Psoas muscle (tissue), 8 donors: ENCODE results near the gene TMEM106C. TPM values are rescaled to one million over a fixed set of nuclear protein-coding genes. Genes with fewer than 3 reads are reported as not detected.
"Not testable (repeated sequence)": the region's sequence is repeated elsewhere in the genome, so short reads cannot be mapped to it uniquely, and the experiment has no call there.

Experiments used
- ATAC-seq, 4 donors: fragments of 200-7000 bp; cut with Tn5 transposase; one replicate each; pipeline ENCODE4 v1.9.1; 2020; ENCODE audit warnings: moderate library complexity in 3 of 4, mild to moderate bottlenecking in 2 of 4
- DNase-seq, 2 donors: peaks; one replicate each; pipeline ENCODE4 v3.0.0-alpha.2; 2020
- H3K27ac ChIP-seq: fragments of 200-600 bp; one replicate; pipeline ENCODE4 v1.8.0; 2022
- H3K27me3 ChIP-seq, 3 donors: fragments of 200-600 bp in 1 of 3; one replicate each; pipeline versions ENCODE4 v1.6.1 to v1.8.0; 2013 to 2022; ENCODE audit warnings: low read length in 2 of 3, mild to moderate bottlenecking in 2 of 3, moderate library complexity in 1 of 3; ENCODE audit not compliant: insufficient read depth in 3 of 3
- H3K36me3 ChIP-seq, 2 donors: fragments of 200-600 bp in 1 of 2; one replicate each; pipeline versions ENCODE4 v1.6.1 to v1.8.0; 2013 to 2022; ENCODE audit warnings: low read depth in 1 of 2, mild to moderate bottlenecking in 1 of 2, moderate library complexity in 1 of 2; ENCODE audit not compliant: insufficient read depth in 1 of 2
- H3K4me1 ChIP-seq: fragments of 200-600 bp; one replicate; pipeline ENCODE4 v1.8.0; 2022
- H3K4me3 ChIP-seq: fragments of 200-600 bp; one replicate; pipeline ENCODE4 v1.8.0; 2022; ENCODE audit warnings: mild to moderate bottlenecking
- H3K9me3 ChIP-seq: fragments of 200-600 bp; one replicate; pipeline ENCODE4 v1.8.0; 2022
- WGBS, 3 donors: extraction: QIAGEN DNeasy Blood & Tissue Kit; methylation state at CpG; one replicate each; pipeline versions ENCODE4 v1.1.6 to v1.1.7; 2013; 5-methylcytosine and 5-hydroxymethylcytosine counted together
- intact Hi-C, 2 donors: fragments of 100-400 bp; cut with DNase I; formaldehyde crosslinking; loops; one replicate each; pipeline versions ENCODE4 v1.11.0 to v1.14.2; 2022
- polyA plus RNA-seq, 3 donors: library from polyadenylated mRNA; stranded (reverse); fragments of 200-250 nt; gene quantifications; one replicate each; pipeline ENCODE4 v1.2.3, GENCODE V29; 2013
- total RNA-seq, 4 donors: library from RNA; stranded (reverse); fragmentation: NEBNext Ultra II Directional in 2 of 4; extraction: Animal tissue kit (Norgen Biotek cat#: 25700) in 2 of 4; gene quantifications; one replicate each; pipeline versions ENCODE4 v1.2.1 to v1.2.4, GENCODE V29; 2021 to 2023
- TF ChIP-seq, protein P1 (sequence below): fragments of 200-600 bp; IDR thresholded peaks from one replicate; pipeline ENCODE4 v1.8.0; 2022; ENCODE audit warnings: antibody characterized with exemption
- donor health status: healthy with polysubstance abuse.
- donor health status: DM: no; HTN: no; CAD: no; lungs with moderate emphysema.
- donor health status: Bipolar disorder and iron deficiency.
- donor health status: healthy.
- donor health status: DM: yes; HTN: yes; CAD: no.
- donor health status: DM: no; HTN: no; CAD: no.
- donor health status: DM: no; HTN: no; CAD: no.
- donor health status: DM: yes; HTN: yes; CAD: no.

The TMEM106C gene
- total and polyA plus RNA-seq, 7 donors = 7.7 to 33.4 (median 14.7) TPM

DNA sequence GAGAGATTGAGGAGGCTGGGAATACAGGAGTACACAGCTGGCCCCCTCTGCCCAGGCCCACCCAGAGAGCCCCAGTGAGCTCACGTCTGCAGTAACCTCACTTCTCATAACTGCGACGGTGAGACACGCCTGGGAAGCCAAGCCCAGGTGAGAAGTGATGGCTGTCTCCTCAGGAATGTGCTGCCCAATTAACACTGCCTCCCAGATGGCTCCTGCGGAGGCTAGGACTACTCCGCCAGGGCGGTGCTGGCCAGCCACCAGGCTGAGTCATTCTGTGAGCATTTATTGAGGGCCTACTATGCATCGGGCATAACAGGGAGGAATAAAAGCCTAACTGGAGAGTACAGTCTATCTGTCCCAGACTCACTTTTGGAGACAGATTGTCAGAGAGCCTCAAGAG is 9.3 kb upstream of the TMEM106C start:
- Histone ChIP-seq H3K27ac (no peak overlapping the region), H3K4me1 (no peaks in the 10 kb centered on the region), H3K4me3 (no peak overlapping the region), H3K27me3 (no peaks in the 10 kb centered on the region), H3K36me3 (no peaks in the 10 kb centered on the region), H3K9me3 (no peaks in the 10 kb centered on the region)
- ATAC-seq (no peak), DNase-seq (no peak)
- TF ChIP-seq, protein P1, sequence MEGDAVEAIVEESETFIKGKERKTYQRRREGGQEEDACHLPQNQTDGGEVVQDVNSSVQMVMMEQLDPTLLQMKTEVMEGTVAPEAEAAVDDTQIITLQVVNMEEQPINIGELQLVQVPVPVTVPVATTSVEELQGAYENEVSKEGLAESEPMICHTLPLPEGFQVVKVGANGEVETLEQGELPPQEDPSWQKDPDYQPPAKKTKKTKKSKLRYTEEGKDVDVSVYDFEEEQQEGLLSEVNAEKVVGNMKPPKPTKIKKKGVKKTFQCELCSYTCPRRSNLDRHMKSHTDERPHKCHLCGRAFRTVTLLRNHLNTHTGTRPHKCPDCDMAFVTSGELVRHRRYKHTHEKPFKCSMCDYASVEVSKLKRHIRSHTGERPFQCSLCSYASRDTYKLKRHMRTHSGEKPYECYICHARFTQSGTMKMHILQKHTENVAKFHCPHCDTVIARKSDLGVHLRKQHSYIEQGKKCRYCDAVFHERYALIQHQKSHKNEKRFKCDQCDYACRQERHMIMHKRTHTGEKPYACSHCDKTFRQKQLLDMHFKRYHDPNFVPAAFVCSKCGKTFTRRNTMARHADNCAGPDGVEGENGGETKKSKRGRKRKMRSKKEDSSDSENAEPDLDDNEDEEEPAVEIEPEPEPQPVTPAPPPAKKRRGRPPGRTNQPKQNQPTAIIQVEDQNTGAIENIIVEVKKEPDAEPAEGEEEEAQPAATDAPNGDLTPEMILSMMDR = no peak
- intact Hi-C loops = loop anchor here in 1 of 2 donors (2.0 to 5.0 kb wide), 3 partner anchors 47 to 237 kb away; no protein-coding TSS in a partner anchor
- 86 to 91% (median 89%) methylated on average over 8 of the region's 8 CpGs for WGBS, 3 donors

DNA sequence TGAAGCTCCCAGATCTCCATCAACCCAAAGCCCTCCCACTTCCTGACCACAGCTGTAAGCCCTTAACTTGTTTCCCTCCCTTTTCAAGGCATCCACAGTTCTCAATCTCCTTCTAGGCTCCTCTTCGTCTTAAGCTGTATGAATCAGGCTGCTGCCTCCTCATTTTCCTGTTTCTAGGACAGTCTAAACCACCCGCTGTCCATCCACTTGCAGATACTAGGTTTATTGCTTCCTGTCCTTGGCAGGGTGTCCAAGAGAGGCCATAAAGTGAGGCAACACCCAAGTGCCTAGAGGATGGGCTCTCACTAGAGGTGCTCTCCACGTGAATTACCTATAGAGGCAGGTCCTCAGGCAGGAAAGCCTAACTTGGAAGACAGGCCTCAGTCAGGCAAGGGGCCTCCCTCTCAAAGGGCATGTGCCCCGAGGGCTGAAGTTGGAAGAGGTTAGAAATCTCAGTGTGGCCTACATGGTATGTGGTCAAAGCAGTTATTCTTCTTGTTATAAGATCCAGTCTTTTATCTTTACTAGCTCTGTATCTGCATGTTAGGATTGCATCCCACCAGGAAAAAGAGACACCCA is 8.8 kb upstream of the TMEM106C start:
- ATAC-seq (no peak), DNase-seq (no peak)
- H3K36me3 ChIP-seq = no peaks in the 10 kb centered on the region
- no peak overlapping the region for H3K27ac ChIP-seq
- H3K4me3 ChIP-seq = no peak overlapping the region
- no peaks in the 10 kb centered on the region for H3K4me1 ChIP-seq
- 82 to 83% (median 83%) methylated on average over 4 of the region's 4 CpGs for WGBS, 3 donors
- intact Hi-C loops = loop anchor here in 1 of 2 donors (2.0 to 5.0 kb wide), 3 partner anchors 48 to 237 kb away; no protein-coding TSS in a partner anchor
- H3K9me3 ChIP-seq = no peaks in the 10 kb centered on the region
- H3K27me3 ChIP-seq = no peaks in the 10 kb centered on the region
- TF ChIP-seq, protein P1 = no peak

DNA sequence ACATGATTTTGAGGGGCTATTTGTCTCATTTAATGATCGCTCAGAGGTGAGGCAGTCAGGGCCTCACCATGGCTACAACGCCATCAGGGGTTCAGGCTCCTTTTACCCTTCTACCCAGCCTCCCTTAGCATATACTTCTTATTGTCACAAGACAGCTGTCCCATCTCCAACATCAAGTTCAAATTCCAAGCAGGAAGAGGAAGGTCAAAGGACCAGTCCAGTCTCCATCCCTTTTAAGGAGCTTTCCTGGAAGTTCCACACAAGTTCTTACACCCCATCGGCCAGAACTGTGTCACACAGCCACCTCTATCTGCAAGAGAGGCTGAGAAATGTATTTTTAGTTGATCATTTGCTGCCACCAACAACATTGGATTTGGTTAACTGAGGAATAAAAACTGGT is 8.3 kb upstream of the TMEM106C start:
- 78 to 90% (median 86%) methylated on average over 3 of the region's 3 CpGs for WGBS, 3 donors
- H3K27ac ChIP-seq = no peak overlapping the region
- no peaks in the 10 kb centered on the region for H3K4me1 ChIP-seq
- DNase-seq = no peak
- ATAC-seq = no peak
- TF ChIP-seq, protein P1 = no peak
- no peaks in the 10 kb centered on the region for H3K9me3 ChIP-seq
- no peak overlapping the region for H3K4me3 ChIP-seq
- H3K27me3 ChIP-seq = no peaks in the 10 kb centered on the region
- no peaks in the 10 kb centered on the region for H3K36me3 ChIP-seq
- intact Hi-C loops = loop anchor here in 1 of 2 donors (2.0 kb wide), 1 partner anchor 48 kb away; no protein-coding TSS in a partner anchor

DNA sequence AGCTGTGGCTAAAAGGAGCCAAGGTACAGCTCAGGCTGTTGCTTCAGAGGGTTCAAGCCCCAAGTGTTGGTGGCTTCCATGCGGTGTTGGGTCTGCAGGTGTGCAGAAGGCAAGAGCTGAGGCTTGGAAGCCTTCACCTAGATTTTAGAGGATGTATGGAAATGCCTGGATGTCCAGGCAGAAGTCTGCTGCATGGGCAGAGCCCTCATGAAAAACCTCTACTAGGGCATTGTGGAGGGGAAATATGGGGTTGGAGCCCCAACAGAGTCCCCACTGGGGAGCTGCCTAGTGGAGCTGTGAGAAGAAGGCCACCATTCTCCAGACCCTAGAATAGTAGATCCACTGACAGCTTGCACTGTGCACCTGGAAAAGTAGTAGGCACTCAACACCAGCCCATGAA is 5.7 kb upstream of the TMEM106C start:
- H3K4me3 ChIP-seq, H3K27me3 ChIP-seq, ATAC-seq, H3K9me3 ChIP-seq, H3K36me3 ChIP-seq, DNase-seq, H3K4me1 ChIP-seq, H3K27ac ChIP-seq, intact Hi-C loops: not testable (repeated sequence)
- WGBS, 3 donors = 70 to 88% (median 86%) methylated on average over 1 of the region's 1 CpG

DNA sequence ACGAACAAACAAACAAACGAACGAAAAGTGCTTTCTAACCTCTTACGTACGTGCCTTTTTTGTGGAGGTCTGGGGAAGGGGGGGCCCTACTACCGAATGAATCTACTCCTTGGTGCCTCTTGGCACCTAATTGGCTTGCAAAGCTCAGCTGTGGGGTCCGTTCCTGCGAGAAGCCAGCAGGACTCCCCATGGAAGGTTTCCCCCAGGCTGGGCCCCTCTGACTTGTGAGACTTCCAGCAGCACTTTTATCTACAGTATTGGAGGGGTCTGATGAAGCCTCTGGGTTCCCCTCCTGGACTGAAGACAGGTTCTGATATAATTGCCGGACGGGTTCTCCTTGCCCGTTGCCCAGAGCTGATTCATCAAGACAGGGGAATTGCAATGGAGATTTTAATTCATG is 1.2 kb upstream of the TMEM106C start:
- Histone ChIP-seq H3K27me3 (no peaks in the 10 kb centered on the region), H3K36me3 (peaks cover 0 to 24% of the 10 kb centered on the region in 2 donors), H3K4me3 (no peak overlapping the region), H3K4me1 (peaks cover 15% of the 10 kb centered on the region), H3K27ac (no peak overlapping the region), H3K9me3 (no peaks in the 10 kb centered on the region)
- DNase-seq = no peak
- 87 to 91% (median 90%) methylated on average over 11 of the region's 11 CpGs for WGBS, 3 donors
- TF ChIP-seq, protein P1 = no peak
- intact Hi-C loops = loop anchor here (5.0 to 10.0 kb wide), 3 partner anchors 90 to 213 kb away; no protein-coding TSS in a partner anchor
- ATAC-seq = no peak
